Measurements from ENCODE around the gene COX7A2L.

The COX7A2L gene

GRCh38 chr2:42304059-42304713, 56.8 kb downstream of the COX7A2L start:
- DNase-seq (ENCODE audit: low read depth), result no peak
- H3K4me3 ChIP-seq (ENCODE audit: low read length), result no peak overlapping the region
- no peak for TF ChIP-seq CTCF (conservative IDR thresholded peaks at IDR 0.05; ENCODE audit: low read depth, low read length)

- TF ChIP-seq CTCF (conservative IDR thresholded peaks at IDR 0.05; ENCODE audit: low read depth, low read length), result no peak
- H3K4me3 ChIP-seq (ENCODE audit: low read length), result no peak overlapping the region
- no peak for DNase-seq (ENCODE audit: low read depth)
Measured at GRCh38 chr2:42303252-42303651, 57.8 kb downstream of the COX7A2L start.

- no peak for DNase-seq (ENCODE audit: low read depth)
- H3K4me3 ChIP-seq (ENCODE audit: low read length), result no peak overlapping the region
- TF ChIP-seq CTCF (conservative IDR thresholded peaks at IDR 0.05; ENCODE audit: low read depth, low read length), result no peak
Measured at GRCh38 chr2:42300527-42300926, 60.5 kb downstream of the COX7A2L start.

Data from retinal pigment epithelial cell (primary cell).